Gastrocnemius medialis (tissue), 4 donors: ENCODE data around the gene FHOD1.

Experiments used
- POLR2A ChIP-seq, 2 donors: fragments of 450-650 bp; IDR thresholded peaks; one replicate each; pipeline ENCODE4 v1.6.1; 2017; ENCODE audit warnings: antibody characterized with exemption in 2 of 2, mild to moderate bottlenecking in 2 of 2, moderate library complexity in 2 of 2
- TF ChIP-seq, protein P1 (sequence below), 5 experiments: fragments of 450-650 bp in 3 of 5; fragments of 200-600 bp in 2 of 5; sonication (generic) in 2 of 5; IDR thresholded peaks in 4 of 5; conservative IDR thresholded peaks in 1 of 5; 1 replicate in 4 of 5; 2 replicates in 1 of 5; pipeline ENCODE4 v1.5.1; 2016 to 2019; ENCODE audit warnings: antibody characterized with exemption in 5 of 5, mild to moderate bottlenecking in 3 of 5, moderate library complexity in 3 of 5

DNA sequence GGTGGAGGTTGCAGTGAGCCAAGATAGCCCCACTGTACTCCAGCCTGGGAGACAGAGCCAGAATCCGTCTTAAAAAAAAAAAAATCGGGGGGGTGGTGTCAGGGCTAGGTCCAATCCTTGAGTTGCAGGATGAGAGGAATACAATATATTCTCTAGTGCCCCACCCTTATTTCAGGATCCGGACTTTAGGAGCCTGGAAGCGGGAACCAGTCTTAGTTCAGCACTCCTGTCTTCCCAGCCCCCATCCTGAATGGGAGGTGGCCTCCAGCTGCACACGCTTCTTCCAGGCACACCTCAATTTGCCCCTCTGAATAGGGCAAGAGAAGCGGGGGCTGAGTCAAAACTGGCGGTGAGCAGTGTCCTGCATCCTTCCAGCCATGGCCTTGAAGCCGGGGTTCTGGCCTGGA, 1.6 kb downstream of the FHOD1 start:
- TF ChIP-seq, protein P1, sequence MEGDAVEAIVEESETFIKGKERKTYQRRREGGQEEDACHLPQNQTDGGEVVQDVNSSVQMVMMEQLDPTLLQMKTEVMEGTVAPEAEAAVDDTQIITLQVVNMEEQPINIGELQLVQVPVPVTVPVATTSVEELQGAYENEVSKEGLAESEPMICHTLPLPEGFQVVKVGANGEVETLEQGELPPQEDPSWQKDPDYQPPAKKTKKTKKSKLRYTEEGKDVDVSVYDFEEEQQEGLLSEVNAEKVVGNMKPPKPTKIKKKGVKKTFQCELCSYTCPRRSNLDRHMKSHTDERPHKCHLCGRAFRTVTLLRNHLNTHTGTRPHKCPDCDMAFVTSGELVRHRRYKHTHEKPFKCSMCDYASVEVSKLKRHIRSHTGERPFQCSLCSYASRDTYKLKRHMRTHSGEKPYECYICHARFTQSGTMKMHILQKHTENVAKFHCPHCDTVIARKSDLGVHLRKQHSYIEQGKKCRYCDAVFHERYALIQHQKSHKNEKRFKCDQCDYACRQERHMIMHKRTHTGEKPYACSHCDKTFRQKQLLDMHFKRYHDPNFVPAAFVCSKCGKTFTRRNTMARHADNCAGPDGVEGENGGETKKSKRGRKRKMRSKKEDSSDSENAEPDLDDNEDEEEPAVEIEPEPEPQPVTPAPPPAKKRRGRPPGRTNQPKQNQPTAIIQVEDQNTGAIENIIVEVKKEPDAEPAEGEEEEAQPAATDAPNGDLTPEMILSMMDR (IDR thresholded peaks at IDR 0.05 in 4 of 5, conservative IDR thresholded peaks at IDR 0.05 in 1 of 5): no peak
- no peak for TF ChIP-seq POLR2A (IDR thresholded peaks at IDR 0.05)
